Progenitor cell of endocrine pancreas (in vitro differentiated cells): ENCODE data around the gene CGA. TPM values are rescaled to one million over a fixed set of nuclear protein-coding genes. Genes with fewer than 3 reads are reported as not detected.

Experiments used
- DNase-seq: peaks from one replicate; pipeline ENCODE4 v3.0.0; 2021; ENCODE audit warnings: low spot score; ENCODE audit not compliant: unreplicated experiment
- H3K27ac Mint-ChIP-seq: 2 replicates; pipeline ENCODE4 v1.8.0; 2021; ENCODE audit warnings: mild to moderate bottlenecking, moderate library complexity, mixed read lengths
- H3K27me3 Mint-ChIP-seq: 2 replicates; pipeline ENCODE4 v1.8.0; 2021; ENCODE audit warnings: mixed read lengths
- H3K36me3 Mint-ChIP-seq: 2 replicates; pipeline ENCODE4 v1.8.0; 2022; ENCODE audit warnings: mixed read lengths; ENCODE audit not compliant: insufficient read depth
- H3K4me1 Mint-ChIP-seq: 2 replicates; pipeline ENCODE4 v1.8.0; 2021; ENCODE audit warnings: low read depth, mixed read lengths
- H3K4me3 Mint-ChIP-seq: 2 replicates; pipeline ENCODE4 v1.8.0; 2021; ENCODE audit warnings: low read depth, mild to moderate bottlenecking, moderate library complexity, mixed read lengths
- H3K9me3 Mint-ChIP-seq: 2 replicates; pipeline ENCODE4 v1.8.0; 2021; ENCODE audit warnings: low read depth, mixed read lengths
- total RNA-seq: library from RNA; stranded (reverse); gene quantifications from 2 replicates; pipeline ENCODE4 v1.2.1, GENCODE V29; 2021
- TF ChIP-seq, protein P1 (sequence below): fragments of 200-600 bp; sonication (generic); IDR thresholded peaks from one replicate; pipeline ENCODE4 v1.5.0; 2021; ENCODE audit warnings: antibody characterized with exemption, mild to moderate bottlenecking; ENCODE audit not compliant: unreplicated experiment

The CGA gene
- total RNA-seq, 1 donor from 2014 or later = 7.1 TPM

DNA sequence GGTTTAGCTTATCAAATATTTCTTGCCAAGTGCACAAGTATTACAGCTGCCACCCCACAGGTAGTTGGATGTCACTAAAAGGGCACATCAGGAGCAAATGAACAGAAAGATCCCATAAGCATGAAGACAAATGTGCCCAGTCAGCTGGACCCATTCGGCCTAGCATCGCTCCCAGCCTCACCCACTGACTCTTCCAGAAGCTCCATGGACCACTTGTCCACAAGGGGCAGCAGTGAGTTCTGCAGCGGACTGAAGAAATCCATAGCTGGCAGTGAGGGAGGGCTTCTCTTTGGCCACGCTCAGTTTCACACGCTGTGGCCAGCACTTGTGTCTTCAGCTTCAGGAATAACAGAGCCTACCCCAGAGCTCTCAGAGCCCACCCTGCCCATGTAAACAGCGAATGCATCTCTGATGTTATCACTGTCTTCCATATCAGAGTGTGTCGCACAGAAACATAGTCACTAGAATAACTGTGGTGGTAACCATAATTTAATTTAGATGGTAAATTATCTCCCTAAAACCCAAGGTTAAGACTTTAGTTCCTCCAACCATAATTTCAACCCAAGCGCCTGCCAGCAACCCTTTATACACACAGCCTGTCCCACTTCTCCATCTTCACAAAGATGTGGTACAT lies 15.8 kb downstream of the CGA start:
- no peaks in the 10 kb centered on the region for H3K36me3 Mint-ChIP-seq
- peaks cover 14% of the 10 kb centered on the region for H3K4me1 Mint-ChIP-seq
- TF ChIP-seq, protein P1, sequence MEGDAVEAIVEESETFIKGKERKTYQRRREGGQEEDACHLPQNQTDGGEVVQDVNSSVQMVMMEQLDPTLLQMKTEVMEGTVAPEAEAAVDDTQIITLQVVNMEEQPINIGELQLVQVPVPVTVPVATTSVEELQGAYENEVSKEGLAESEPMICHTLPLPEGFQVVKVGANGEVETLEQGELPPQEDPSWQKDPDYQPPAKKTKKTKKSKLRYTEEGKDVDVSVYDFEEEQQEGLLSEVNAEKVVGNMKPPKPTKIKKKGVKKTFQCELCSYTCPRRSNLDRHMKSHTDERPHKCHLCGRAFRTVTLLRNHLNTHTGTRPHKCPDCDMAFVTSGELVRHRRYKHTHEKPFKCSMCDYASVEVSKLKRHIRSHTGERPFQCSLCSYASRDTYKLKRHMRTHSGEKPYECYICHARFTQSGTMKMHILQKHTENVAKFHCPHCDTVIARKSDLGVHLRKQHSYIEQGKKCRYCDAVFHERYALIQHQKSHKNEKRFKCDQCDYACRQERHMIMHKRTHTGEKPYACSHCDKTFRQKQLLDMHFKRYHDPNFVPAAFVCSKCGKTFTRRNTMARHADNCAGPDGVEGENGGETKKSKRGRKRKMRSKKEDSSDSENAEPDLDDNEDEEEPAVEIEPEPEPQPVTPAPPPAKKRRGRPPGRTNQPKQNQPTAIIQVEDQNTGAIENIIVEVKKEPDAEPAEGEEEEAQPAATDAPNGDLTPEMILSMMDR = peak; percentile 92
- no peak overlapping the region for H3K4me3 Mint-ChIP-seq
- H3K27me3 Mint-ChIP-seq = peaks cover 12% of the 10 kb centered on the region
- peak; percentile 57 for DNase-seq
- H3K9me3 Mint-ChIP-seq = no peaks in the 10 kb centered on the region
- H3K27ac Mint-ChIP-seq = no peak overlapping the region

DNA sequence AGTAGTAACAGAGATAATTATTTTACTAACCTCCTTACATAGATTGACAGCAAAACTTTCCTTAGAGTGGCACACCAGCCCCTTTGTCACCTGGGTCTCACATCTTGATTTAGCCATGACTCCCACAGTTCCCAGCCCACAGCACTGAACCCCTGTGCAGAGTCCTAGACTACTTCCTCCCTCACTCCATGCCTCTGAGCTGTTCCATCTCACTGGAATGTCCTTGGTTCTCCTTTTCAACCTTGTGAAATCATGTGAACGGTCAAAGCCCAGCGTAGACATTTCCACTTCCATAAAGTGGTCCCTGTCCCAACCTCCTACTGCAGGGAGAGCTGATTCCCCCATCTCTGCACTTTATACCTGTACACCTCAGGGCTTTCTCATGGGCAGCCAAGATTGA lies 19.7 kb downstream of the CGA start:
- Mint-ChIP-seq H3K27me3 (no peaks in the 10 kb centered on the region), H3K9me3 (no peaks in the 10 kb centered on the region), H3K27ac (peak overlapping the region; percentile 6), H3K4me3 (no peak overlapping the region), H3K4me1 (peaks cover 39% of the 10 kb centered on the region), H3K36me3 (no peaks in the 10 kb centered on the region)
- no peak for DNase-seq
- TF ChIP-seq, protein P1 = no peak

DNA sequence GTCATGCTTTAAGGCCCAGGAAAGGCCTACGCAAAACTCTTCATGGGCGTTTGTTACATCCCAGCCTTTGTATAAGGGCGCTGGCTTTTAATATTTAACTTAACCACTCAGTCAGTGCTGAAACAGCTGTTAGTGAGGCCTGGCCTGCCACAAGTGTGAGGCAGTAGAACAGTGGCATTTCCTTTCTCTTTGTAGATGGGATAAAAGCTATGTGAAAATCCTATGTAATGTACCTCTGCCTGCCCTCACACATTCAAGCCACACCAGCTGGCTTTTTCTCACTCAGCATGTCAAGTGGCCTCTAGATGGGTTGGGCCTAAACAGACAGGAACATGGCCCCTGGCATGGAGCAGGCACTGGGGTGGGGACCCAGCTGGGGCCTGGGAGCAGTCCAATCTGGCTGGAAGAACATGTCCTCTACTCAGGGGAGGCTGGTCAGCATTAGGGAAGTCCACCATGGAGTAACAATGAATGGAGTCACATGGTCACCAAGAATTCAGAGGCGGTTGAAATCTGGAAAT lies 20.7 kb downstream of the CGA start:
- TF ChIP-seq, protein P1 = no peak
- DNase-seq = no peak
- H3K36me3 Mint-ChIP-seq = no peaks in the 10 kb centered on the region
- H3K27ac Mint-ChIP-seq = peak overlapping the region; percentile 95
- no peaks in the 10 kb centered on the region for H3K9me3 Mint-ChIP-seq
- peak overlapping the region; percentile 4 for H3K4me3 Mint-ChIP-seq
- H3K27me3 Mint-ChIP-seq = no peaks in the 10 kb centered on the region
- peaks cover 40% of the 10 kb centered on the region for H3K4me1 Mint-ChIP-seq

DNA sequence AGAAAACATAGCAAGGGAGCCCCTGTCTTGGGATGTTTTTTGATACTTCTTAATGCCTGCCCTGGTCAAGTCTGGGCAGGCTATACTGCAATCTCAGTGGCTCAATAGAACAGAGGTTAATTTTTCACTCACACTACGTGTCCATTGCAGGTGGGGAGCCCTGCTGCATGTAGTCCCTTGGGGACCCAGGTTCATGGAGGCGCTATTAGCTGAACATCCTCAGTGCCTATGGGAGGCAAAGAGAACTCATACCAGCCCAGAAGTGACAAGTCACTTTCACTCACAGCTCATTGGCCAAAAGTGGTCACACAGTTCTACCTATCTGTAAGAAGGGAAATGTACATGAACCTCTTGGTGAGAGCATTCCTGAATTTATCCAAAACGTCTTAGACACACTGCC lies 23.2 kb downstream of the CGA start:
- DNase-seq = no peak
- peak overlapping the region; percentile 26 for H3K27ac Mint-ChIP-seq
- H3K4me3 Mint-ChIP-seq = no peak overlapping the region
- H3K36me3 Mint-ChIP-seq = no peaks in the 10 kb centered on the region
- no peaks in the 10 kb centered on the region for H3K9me3 Mint-ChIP-seq
- peaks cover 51% of the 10 kb centered on the region for H3K4me1 Mint-ChIP-seq
- no peaks in the 10 kb centered on the region for H3K27me3 Mint-ChIP-seq
- TF ChIP-seq, protein P1 = no peak

- Mint-ChIP-seq H3K4me1 (peaks cover 52% of the 10 kb centered on the region), H3K9me3 (no peaks in the 10 kb centered on the region), H3K27me3 (no peaks in the 10 kb centered on the region), H3K27ac (peak overlapping the region; percentile 43), H3K4me3 (no peak overlapping the region), H3K36me3 (no peaks in the 10 kb centered on the region)
- no peak for DNase-seq
- TF ChIP-seq, protein P1 = no peak
Measured at GRCh38 chr6:87070741-87071140, 24.2 kb downstream of the CGA start.
